Ectodermal cell (in vitro differentiated cells): ENCODE data around the gene FAU.
"Not testable (repeated sequence)": the region's sequence is repeated elsewhere in the genome, so short reads cannot be mapped to it uniquely, and the experiment has no call there.

Source experiments
- H3K27ac ChIP-seq: 2 replicates; pipeline ENCODE4 v1.7.0; 2013; ENCODE audit warnings: mild to moderate bottlenecking, low read depth, low read length; ENCODE audit not compliant: insufficient read depth, poor library complexity, severe bottlenecking
- H3K27me3 ChIP-seq: 2 replicates; pipeline ENCODE4 v1.7.0; 2013; ENCODE audit warnings: mild to moderate bottlenecking, low read length; ENCODE audit not compliant: insufficient read depth, control insufficient read depth, poor library complexity, severe bottlenecking
- H3K36me3 ChIP-seq: one replicate; pipeline ENCODE4 v1.7.0; 2013; ENCODE audit warnings: low read length; ENCODE audit not compliant: control insufficient read depth, insufficient read depth
- H3K4me1 ChIP-seq: one replicate; pipeline ENCODE4 v1.7.0; 2013; ENCODE audit warnings: low read length; ENCODE audit not compliant: control insufficient read depth, insufficient read depth
- H3K4me3 ChIP-seq: 2 replicates; pipeline ENCODE4 v1.7.0; 2013; ENCODE audit warnings: low read depth, low read length, control low read depth; ENCODE audit not compliant: insufficient read depth
- H3K9me3 ChIP-seq: 2 replicates; pipeline ENCODE4 v1.7.0; 2013; ENCODE audit warnings: mild to moderate bottlenecking, low read length, moderate library complexity; ENCODE audit not compliant: control insufficient read depth
- WGBS, 2 experiments: methylation state at CpG; one replicate each; pipeline ENCODE4 v1.1.7; 2013; ENCODE audit warnings: missing lambda C conversion rate in 2 of 2; 5-methylcytosine and 5-hydroxymethylcytosine counted together

The FAU gene

DNA sequence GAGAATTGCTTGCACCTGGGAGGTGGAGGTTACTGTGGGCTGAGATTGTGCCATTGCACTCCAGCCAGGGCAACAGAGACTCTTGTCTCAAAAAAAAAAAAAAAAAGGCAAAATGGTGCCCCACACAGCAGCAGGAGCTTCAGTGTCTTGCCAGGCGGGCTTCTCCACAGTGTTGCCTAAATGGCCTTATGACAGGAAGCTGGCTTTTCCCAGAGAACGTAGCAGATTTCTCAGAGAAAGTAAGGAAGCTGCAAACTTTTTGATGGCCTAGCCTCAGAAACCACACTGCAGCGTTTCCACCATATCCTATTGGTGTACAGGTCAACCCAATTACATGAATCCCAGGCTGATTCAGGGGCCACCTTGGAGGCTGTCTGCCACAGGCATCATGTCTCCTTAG, 35.4 kb upstream of the FAU start:
- WGBS, 2 experiments, result 90% methylated on average over 3 of the region's 3 CpGs
- no peak overlapping the region for H3K27ac ChIP-seq
- H3K27me3 ChIP-seq, result no peaks in the 10 kb centered on the region
- H3K9me3 ChIP-seq, result no peaks in the 10 kb centered on the region
- H3K4me3 ChIP-seq, result no peak overlapping the region
- H3K4me1 ChIP-seq, result no peaks in the 10 kb centered on the region
- H3K36me3 ChIP-seq, result no peaks in the 10 kb centered on the region

DNA sequence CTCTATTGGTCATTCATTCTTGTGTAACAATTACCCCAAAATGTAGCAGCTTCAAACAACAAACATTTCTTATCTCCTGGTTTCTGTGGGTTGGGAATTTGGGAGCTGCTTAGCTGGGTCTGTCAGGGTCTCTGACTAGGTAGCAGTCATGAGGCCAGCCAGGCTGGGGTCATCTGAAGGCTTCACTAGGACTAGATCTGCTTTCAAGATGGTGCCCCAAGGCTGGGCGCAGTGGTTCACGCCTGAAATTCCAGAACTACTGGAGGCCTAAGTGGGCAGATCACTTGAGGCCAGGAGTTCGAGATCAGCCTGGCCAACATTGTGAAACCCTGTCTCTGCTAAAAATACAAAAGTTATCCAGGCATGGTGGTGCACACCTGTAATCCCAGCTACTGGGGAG, 35.0 kb upstream of the FAU start:
- no peak overlapping the region for H3K4me3 ChIP-seq
- H3K27me3 ChIP-seq, result no peaks in the 10 kb centered on the region
- H3K4me1 ChIP-seq, result no peaks in the 10 kb centered on the region
- no peak overlapping the region for H3K27ac ChIP-seq
- WGBS, 2 experiments, result 89 to 92% methylated on average over 3 of the region's 3 CpGs
- no peaks in the 10 kb centered on the region for H3K36me3 ChIP-seq
- no peaks in the 10 kb centered on the region for H3K9me3 ChIP-seq

DNA sequence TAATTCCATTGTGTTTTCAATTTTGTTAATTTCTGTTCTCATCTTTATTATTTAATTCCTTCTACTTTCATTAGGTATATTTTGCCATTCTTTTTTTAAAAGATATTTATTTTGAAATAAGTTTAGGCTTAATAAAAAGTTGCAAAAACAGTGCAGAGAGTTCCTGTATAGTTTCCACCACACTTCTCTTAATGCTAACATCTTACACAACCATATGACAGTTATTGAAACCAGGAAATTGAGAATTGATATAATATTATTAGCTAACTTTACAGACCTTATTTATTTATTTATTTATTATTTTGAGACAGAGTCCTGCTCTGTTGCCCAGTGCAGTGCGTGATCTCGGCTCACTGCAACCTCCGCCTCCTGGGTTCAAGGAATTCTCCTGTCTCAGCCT, 34.3 kb upstream of the FAU start:
- WGBS, 2 experiments, result 81 to 98% methylated on average over 3 of the region's 3 CpGs
- Histone ChIP-seq H3K9me3 (no peaks in the 10 kb centered on the region), H3K36me3 (no peaks in the 10 kb centered on the region), H3K27ac (no peak overlapping the region), H3K27me3 (no peaks in the 10 kb centered on the region), H3K4me1 (no peaks in the 10 kb centered on the region), H3K4me3 (no peak overlapping the region)

GRCh38 chr11:65152122-65152521, 30.2 kb upstream of the FAU start:
- Histone ChIP-seq H3K36me3 (no peaks in the 10 kb centered on the region), H3K27me3 (no peaks in the 10 kb centered on the region), H3K4me3 (no peak overlapping the region), H3K4me1 (no peaks in the 10 kb centered on the region), H3K9me3 (no peaks in the 10 kb centered on the region), H3K27ac (no peak overlapping the region)
- 90 to 92% methylated on average over 2 of the region's 2 CpGs for WGBS, 2 experiments

DNA sequence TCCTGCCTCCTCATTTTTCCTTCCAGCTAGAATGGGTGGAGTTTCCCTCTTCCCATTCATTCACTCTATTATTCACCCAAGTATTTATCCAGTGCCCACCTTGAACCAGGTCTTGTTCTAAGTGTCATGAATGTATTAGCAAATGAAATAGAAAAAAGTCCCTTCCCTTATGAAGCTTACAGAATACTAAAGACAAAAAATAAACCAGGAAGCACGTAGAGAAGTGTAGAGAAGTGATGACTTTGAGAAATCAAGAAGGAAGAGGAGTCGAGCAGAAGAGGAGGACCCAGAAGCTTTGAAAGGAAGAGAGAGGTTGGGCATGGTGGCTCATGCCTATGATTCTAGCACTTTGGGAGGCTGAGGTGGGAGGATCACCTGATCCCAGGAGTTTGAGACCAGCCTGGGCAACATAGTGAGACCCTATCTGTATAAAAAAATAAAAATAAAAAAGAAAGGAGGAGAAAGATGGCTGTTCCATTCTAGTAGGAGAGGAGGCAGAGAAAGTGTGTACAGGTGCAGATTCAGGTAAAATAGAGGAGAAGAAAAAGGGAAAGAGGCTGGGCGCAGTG, 29.5 kb upstream of the FAU start:
- Histone ChIP-seq H3K9me3 (no peaks in the 10 kb centered on the region), H3K36me3 (no peaks in the 10 kb centered on the region), H3K4me1 (no peaks in the 10 kb centered on the region), H3K4me3 (no peak overlapping the region), H3K27ac (no peak overlapping the region), H3K27me3 (no peaks in the 10 kb centered on the region)
- WGBS, 2 experiments, result 89 to 91% methylated on average over 3 of the region's 3 CpGs

DNA sequence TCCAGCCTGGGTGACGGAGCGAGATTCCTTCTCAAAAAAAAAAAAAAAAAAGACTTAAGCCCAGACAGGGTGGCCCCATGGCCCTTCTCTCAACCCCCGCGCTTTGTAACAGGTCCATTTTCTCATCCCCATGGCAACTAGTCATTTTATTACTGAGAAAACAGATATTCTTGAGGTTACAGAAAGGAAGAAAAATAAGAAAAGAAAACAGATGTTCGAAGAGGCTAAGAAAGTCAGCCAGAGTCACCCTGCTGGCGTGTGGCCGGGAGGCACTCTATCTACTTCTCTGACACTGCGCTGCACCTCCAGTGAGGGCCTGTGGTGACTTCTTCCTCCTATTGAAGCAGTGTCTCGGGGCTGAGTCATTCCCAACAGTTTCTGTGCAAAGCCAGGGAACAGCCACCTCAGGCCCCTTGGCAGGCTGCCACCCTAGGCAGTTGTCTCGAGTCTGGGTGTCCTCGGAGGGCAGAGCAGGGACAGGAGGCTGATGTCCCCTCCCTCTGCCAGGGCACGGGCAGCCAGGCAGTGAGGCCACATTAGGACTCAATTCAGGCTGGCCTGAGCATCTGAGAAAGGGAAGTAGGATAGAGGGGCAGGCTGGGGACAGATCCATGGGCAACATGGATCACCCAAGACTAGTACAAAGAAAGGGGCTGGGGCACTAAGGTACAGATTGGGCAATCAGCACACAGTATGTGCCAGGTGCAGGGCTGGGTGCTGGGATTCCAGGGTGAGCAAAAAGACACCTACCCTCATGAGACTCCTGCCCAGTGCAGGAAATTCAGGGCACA, 28.8 kb upstream of the FAU start:
- Histone ChIP-seq H3K27ac (no peak overlapping the region), H3K27me3 (no peaks in the 10 kb centered on the region), H3K9me3 (no peaks in the 10 kb centered on the region), H3K4me3 (no peak overlapping the region), H3K4me1 (no peaks in the 10 kb centered on the region), H3K36me3 (no peaks in the 10 kb centered on the region)
- 79 to 85% methylated on average over 10 to 12 of the region's 12 CpGs for WGBS, 2 experiments

DNA sequence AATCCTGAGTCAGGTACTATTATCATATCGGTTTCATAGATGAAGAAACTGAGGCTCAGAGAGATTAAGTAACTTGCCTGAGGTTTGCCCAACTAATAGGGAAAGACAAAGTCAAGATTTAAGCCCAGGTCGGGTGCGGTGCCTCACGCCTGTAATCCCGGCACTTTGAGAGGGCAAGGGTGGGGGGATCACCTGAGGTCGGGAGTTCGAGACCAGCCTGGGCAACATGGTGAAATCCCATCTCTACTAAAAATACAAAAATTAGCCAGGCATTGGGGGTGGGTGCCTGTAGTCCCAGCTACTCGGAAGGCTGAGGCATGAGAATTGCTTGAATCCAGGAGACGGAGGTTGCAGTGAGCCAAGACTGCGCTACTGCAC, 28.2 kb upstream of the FAU start:
- H3K4me1 ChIP-seq, H3K27me3 ChIP-seq, H3K4me3 ChIP-seq, H3K36me3 ChIP-seq, H3K27ac ChIP-seq, H3K9me3 ChIP-seq: not testable (repeated sequence)
- WGBS, 2 experiments, result 83 to 88% methylated on average over 10 of the region's 10 CpGs

GRCh38 chr11:65148657-65149056, 26.7 kb upstream of the FAU start:
- H3K4me3 ChIP-seq, result no peak overlapping the region
- H3K27ac ChIP-seq, result no peak overlapping the region
- H3K9me3 ChIP-seq, result no peaks in the 10 kb centered on the region
- 86 to 87% methylated on average over 5 of the region's 5 CpGs for WGBS, 2 experiments
- H3K4me1 ChIP-seq, result no peaks in the 10 kb centered on the region
- H3K27me3 ChIP-seq, result no peaks in the 10 kb centered on the region
- no peaks in the 10 kb centered on the region for H3K36me3 ChIP-seq

GRCh38 chr11:65147352-65148075, 25.6 kb upstream of the FAU start:
- H3K27ac ChIP-seq, result no peak overlapping the region
- no peaks in the 10 kb centered on the region for H3K4me1 ChIP-seq
- H3K36me3 ChIP-seq, result no peaks in the 10 kb centered on the region
- WGBS, 2 experiments, result 90 to 100% methylated on average over 1 of the region's 2 CpGs
- no peak overlapping the region for H3K4me3 ChIP-seq
- no peaks in the 10 kb centered on the region for H3K27me3 ChIP-seq
- H3K9me3 ChIP-seq, result no peaks in the 10 kb centered on the region

- H3K4me1 ChIP-seq, result no peaks in the 10 kb centered on the region
- no peaks in the 10 kb centered on the region for H3K36me3 ChIP-seq
- no peak overlapping the region for H3K27ac ChIP-seq
- no peaks in the 10 kb centered on the region for H3K9me3 ChIP-seq
- peaks cover 15% of the 10 kb centered on the region for H3K27me3 ChIP-seq
- H3K4me3 ChIP-seq, result no peak overlapping the region
- 96 to 97% methylated on average over 7 of the region's 7 CpGs for WGBS, 2 experiments
Observed at GRCh38 chr11:65141896-65142494, 20.1 kb upstream of the FAU start.
